H9 (cell line): ENCODE measurements around the gene P2RY8. TPM values are rescaled to one million over a fixed set of nuclear protein-coding genes. Genes with fewer than 3 reads are reported as not detected.

Experiments
- DNase-seq: peaks from one replicate; pipeline ENCODE4 v3.0.0-alpha.2; 2017
- H2AFZ ChIP-seq: one replicate; pipeline ENCODE4 v1.6.1; 2013; ENCODE audit warnings: mild to moderate bottlenecking, low read length, control low read depth, moderate library complexity
- H2AK5ac ChIP-seq: 2 replicates; pipeline ENCODE4 v1.6.1; 2013; ENCODE audit warnings: low read length, control low read depth, mixed read lengths; ENCODE audit not compliant: insufficient read length
- H2BK120ac ChIP-seq: one replicate; pipeline ENCODE4 v1.6.1; 2013; ENCODE audit warnings: low read depth, mild to moderate bottlenecking, low read length, control low read depth, inconsistent platforms; ENCODE audit not compliant: poor library complexity, severe bottlenecking
- H2BK12ac ChIP-seq: 2 replicates; pipeline ENCODE4 v1.6.1; 2013; ENCODE audit warnings: low read length, control low read depth, mixed read lengths, low read depth; ENCODE audit not compliant: insufficient read length
- H2BK15ac ChIP-seq: 2 replicates; pipeline ENCODE4 v1.6.1; 2013; ENCODE audit warnings: low read depth, low read length, control low read depth
- H2BK20ac ChIP-seq: one replicate; pipeline ENCODE4 v1.6.1; 2013; ENCODE audit warnings: low read depth, mild to moderate bottlenecking, low read length, control low read depth, inconsistent platforms; ENCODE audit not compliant: poor library complexity, severe bottlenecking
- H2BK5ac ChIP-seq: 2 replicates; pipeline ENCODE4 v1.6.1; 2013; ENCODE audit warnings: low read length, control low read depth, mixed read lengths; ENCODE audit not compliant: insufficient read length
- H3K14ac ChIP-seq: 2 replicates; pipeline ENCODE4 v1.6.1; 2013; ENCODE audit warnings: low read length, control low read depth; ENCODE audit not compliant: insufficient read depth
- H3K18ac ChIP-seq: 2 replicates; pipeline ENCODE4 v1.6.1; 2013; ENCODE audit warnings: low read depth, mild to moderate bottlenecking, mixed read lengths, low read length, control low read depth; ENCODE audit not compliant: insufficient read length
- H3K23ac ChIP-seq: 2 replicates; pipeline ENCODE4 v1.6.1; 2013; ENCODE audit warnings: low read length, control low read depth, mixed read lengths, low read depth; ENCODE audit not compliant: insufficient read length
- H3K23me2 ChIP-seq: 2 replicates; pipeline ENCODE4 v1.6.1; 2013; ENCODE audit warnings: low read depth, mild to moderate bottlenecking, mixed read lengths, low read length, control low read depth; ENCODE audit not compliant: insufficient read length, poor library complexity, severe bottlenecking
- H3K27ac ChIP-seq: 2 replicates; pipeline ENCODE4 v1.5.1; 2013; ENCODE audit warnings: low read length, control low read depth, mixed read lengths, low read depth; ENCODE audit not compliant: insufficient read length
- H3K27me3 ChIP-seq: 2 replicates; pipeline ENCODE4 v1.6.1; 2013; ENCODE audit warnings: low read length, control low read depth, inconsistent platforms; ENCODE audit not compliant: insufficient read depth
- H3K4ac ChIP-seq: 2 replicates; pipeline ENCODE4 v1.6.1; 2013; ENCODE audit warnings: low read depth, mild to moderate bottlenecking, control low read depth, inconsistent platforms, low read length, moderate library complexity
- H3K4me1 ChIP-seq: 2 replicates; pipeline ENCODE4 v1.6.1; 2013; ENCODE audit warnings: low read length, control low read depth, inconsistent platforms; ENCODE audit not compliant: insufficient read depth
- H3K4me2 ChIP-seq: 2 replicates; pipeline ENCODE4 v1.6.1; 2013; ENCODE audit warnings: low read length, control low read depth, mixed read lengths; ENCODE audit not compliant: insufficient read length, insufficient read depth
- H3K56ac ChIP-seq: 2 replicates; pipeline ENCODE4 v1.6.1; 2013; ENCODE audit warnings: low read depth, mild to moderate bottlenecking, mixed read lengths, low read length, control low read depth; ENCODE audit not compliant: insufficient read length
- H3K79me1 ChIP-seq: 2 replicates; pipeline ENCODE4 v1.6.1; 2013; ENCODE audit warnings: low read depth, mild to moderate bottlenecking, moderate library complexity, low read length, control low read depth, inconsistent platforms; ENCODE audit not compliant: insufficient read depth, poor library complexity, severe bottlenecking
- H3K79me2 ChIP-seq: 2 replicates; pipeline ENCODE4 v1.6.1; 2013; ENCODE audit warnings: low read length, control low read depth, inconsistent platforms; ENCODE audit not compliant: insufficient read depth
- H3K9ac ChIP-seq: 2 replicates; pipeline ENCODE4 v1.6.1; 2013; ENCODE audit warnings: low read length, control low read depth, mixed read lengths; ENCODE audit not compliant: insufficient read length; ENCODE audit errors: extremely low read depth
- H3K9me3 ChIP-seq: one replicate; pipeline ENCODE4 v1.6.1; 2013; ENCODE audit warnings: low read depth, low read length, inconsistent platforms; ENCODE audit not compliant: control insufficient read depth
- H3T11ph ChIP-seq: one replicate; pipeline ENCODE4 v1.6.1; 2013; ENCODE audit warnings: mild to moderate bottlenecking, low read length, control low read depth, inconsistent platforms
- H4K20me1 ChIP-seq: one replicate; pipeline ENCODE4 v1.6.1; 2013; ENCODE audit not compliant: control insufficient read depth, insufficient read length, insufficient read depth
- H4K5ac ChIP-seq: 2 replicates; pipeline ENCODE4 v1.6.1; 2013; ENCODE audit warnings: low read depth, mild to moderate bottlenecking, mixed read lengths, low read length, control low read depth; ENCODE audit not compliant: insufficient read length
- H4K8ac ChIP-seq: replicated peaks from 2 replicates; pipeline ENCODE4 v1.6.1; 2013; ENCODE audit warnings: low read length, control low read depth, mixed read lengths, low read depth; ENCODE audit not compliant: insufficient read length
- H4K91ac ChIP-seq: 2 replicates; pipeline ENCODE4 v1.6.1; 2013; ENCODE audit warnings: low read depth, mild to moderate bottlenecking, moderate library complexity, mixed read lengths, low read length, control low read depth; ENCODE audit not compliant: insufficient read length
- H3K27ac Mint-ChIP-seq, 3 experiments: 2 replicates in 2 of 3; 3 replicates in 1 of 3; pipeline ENCODE4 v1.8.0; 2020 to 2021; ENCODE audit warnings: mixed read lengths in 3 of 3, mild to moderate bottlenecking in 1 of 3, moderate library complexity in 1 of 3
- H3K27me3 Mint-ChIP-seq: 2 replicates; pipeline ENCODE4 v1.8.0; 2021; ENCODE audit warnings: low read depth, mild to moderate bottlenecking, moderate library complexity, mixed read lengths
- H3K36me3 Mint-ChIP-seq, 3 experiments: 2 replicates in 2 of 3; 3 replicates in 1 of 3; pipeline ENCODE4 v1.8.0; 2020 to 2021; ENCODE audit warnings: low read depth in 3 of 3, mixed read lengths in 3 of 3; ENCODE audit not compliant: insufficient read depth in 1 of 3
- H3K4me1 Mint-ChIP-seq, 2 experiments: 2 replicates each; pipeline ENCODE4 v1.8.0; 2020; ENCODE audit warnings: mixed read lengths in 2 of 2
- H3K4me3 Mint-ChIP-seq, 2 experiments: 2 replicates in 1 of 2; 3 replicates in 1 of 2; pipeline ENCODE4 v1.8.0; 2020 to 2021; ENCODE audit warnings: mild to moderate bottlenecking in 2 of 2, mixed read lengths in 2 of 2, moderate library complexity in 1 of 2
- H3K9me3 Mint-ChIP-seq, 2 experiments: 2 replicates in 1 of 2; 3 replicates in 1 of 2; pipeline ENCODE4 v1.8.0; 2020; ENCODE audit warnings: mild to moderate bottlenecking in 2 of 2, mixed read lengths in 2 of 2, moderate library complexity in 1 of 2
- WGBS: extraction: QIAGEN DNeasy Blood & Tissue Kit; methylation state at CpG from one replicate; pipeline ENCODE4 v1.1.7; 2013; ENCODE audit warnings: missing lambda C conversion rate, low lambda C conversion rate, mixed read lengths; ENCODE audit not compliant: insufficient read length; ENCODE audit errors: extremely low coverage; 5-methylcytosine and 5-hydroxymethylcytosine counted together
- total RNA-seq: library from RNA; stranded (reverse); gene quantifications from 2 replicates; pipeline ENCODE4 v1.2.1, GENCODE V29; 2021
- TF ChIP-seq, protein P1 (sequence below): fragments of 200-600 bp; sonication (generic); conservative IDR thresholded peaks from 3 replicates; pipeline ENCODE4 v1.8.0; 2021; ENCODE audit warnings: antibody characterized with exemption, mild to moderate bottlenecking

Gene P2RY8
- total RNA-seq, 1 experiment from 2014 or later = not detected

DNA sequence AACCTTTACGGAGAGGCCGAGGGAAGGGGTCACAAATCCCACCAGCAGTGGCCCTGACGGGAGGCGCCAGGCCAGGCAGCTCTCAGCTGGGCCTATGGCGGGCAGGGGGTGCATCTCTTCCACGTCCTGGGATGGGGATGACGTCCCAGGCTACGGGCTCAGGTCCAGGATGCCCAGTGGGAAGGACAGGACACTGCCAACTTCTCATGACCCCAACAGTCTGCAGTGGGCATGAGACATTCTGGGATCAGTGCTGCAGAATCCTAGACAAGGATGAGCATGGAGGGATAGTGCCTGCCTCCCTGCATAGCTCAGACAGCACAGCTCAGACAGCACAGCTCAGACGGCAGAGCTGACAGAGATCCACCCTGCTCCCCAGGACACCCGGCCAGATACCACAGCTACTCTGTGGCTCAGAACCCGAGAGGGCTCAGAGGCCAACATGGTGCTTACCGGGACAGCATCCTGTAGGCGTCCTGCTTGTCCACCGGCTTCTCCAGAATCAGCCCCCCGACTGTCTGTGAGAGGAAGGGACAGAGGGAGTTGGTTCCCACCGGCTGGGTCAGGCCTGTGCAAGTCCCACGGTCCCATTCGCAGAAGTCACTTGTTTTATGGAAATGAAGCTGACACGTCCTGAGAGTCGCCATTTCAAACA lies 101.6 kb downstream of the P2RY8 start:
- Histone ChIP-seq H3K79me1 (no peaks in the 10 kb centered on the region), H3K23me2 (no peaks in the 10 kb centered on the region), H2BK5ac (no peak overlapping the region), H3K4ac (no peak overlapping the region), H3K14ac (no peak overlapping the region), H4K5ac (no peak overlapping the region), H3K27me3 (no peaks in the 10 kb centered on the region), H2BK15ac (no peak overlapping the region), H3K18ac (no peak overlapping the region), H3T11ph (no peak overlapping the region), H3K9ac (no peak overlapping the region), H3K79me2 (no peaks in the 10 kb centered on the region), H3K9me3 (no peaks in the 10 kb centered on the region), H4K91ac (no peak overlapping the region), H3K27ac (no peak overlapping the region), H4K20me1 (no peaks in the 10 kb centered on the region), H3K23ac (no peak overlapping the region), H3K4me1 (no peaks in the 10 kb centered on the region), H3K56ac (no peak overlapping the region), H3K4me2 (no peak overlapping the region), H4K8ac (no peak overlapping the region), H2AFZ (no peak overlapping the region), H2BK120ac (no peak overlapping the region), H2BK12ac (no peak overlapping the region), H2BK20ac (no peak overlapping the region), H2AK5ac (no peak overlapping the region)
- H3K27me3 Mint-ChIP-seq = no peaks in the 10 kb centered on the region
- H3K36me3 Mint-ChIP-seq = peaks cover 41 to 68% (median 62%) of the 10 kb centered on the region in 3 experiments; a peak in 6 of 7 replicates
- no CpG with 5 or more reads among the region's 20 CpGs for WGBS
- H3K27ac Mint-ChIP-seq = no peak overlapping the region; a peak in 1 of 7 replicates
- peaks cover 0 to 2% of the 10 kb centered on the region in 2 experiments; a peak in 3 of 5 replicates for H3K9me3 Mint-ChIP-seq
- no peak overlapping the region for H3K4me3 Mint-ChIP-seq
- peak; percentile 24 for DNase-seq
- TF ChIP-seq, protein P1, sequence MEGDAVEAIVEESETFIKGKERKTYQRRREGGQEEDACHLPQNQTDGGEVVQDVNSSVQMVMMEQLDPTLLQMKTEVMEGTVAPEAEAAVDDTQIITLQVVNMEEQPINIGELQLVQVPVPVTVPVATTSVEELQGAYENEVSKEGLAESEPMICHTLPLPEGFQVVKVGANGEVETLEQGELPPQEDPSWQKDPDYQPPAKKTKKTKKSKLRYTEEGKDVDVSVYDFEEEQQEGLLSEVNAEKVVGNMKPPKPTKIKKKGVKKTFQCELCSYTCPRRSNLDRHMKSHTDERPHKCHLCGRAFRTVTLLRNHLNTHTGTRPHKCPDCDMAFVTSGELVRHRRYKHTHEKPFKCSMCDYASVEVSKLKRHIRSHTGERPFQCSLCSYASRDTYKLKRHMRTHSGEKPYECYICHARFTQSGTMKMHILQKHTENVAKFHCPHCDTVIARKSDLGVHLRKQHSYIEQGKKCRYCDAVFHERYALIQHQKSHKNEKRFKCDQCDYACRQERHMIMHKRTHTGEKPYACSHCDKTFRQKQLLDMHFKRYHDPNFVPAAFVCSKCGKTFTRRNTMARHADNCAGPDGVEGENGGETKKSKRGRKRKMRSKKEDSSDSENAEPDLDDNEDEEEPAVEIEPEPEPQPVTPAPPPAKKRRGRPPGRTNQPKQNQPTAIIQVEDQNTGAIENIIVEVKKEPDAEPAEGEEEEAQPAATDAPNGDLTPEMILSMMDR = no peak
- H3K4me1 Mint-ChIP-seq = peaks cover 2 to 12% of the 10 kb centered on the region in 2 experiments; a peak in 2 of 4 replicates
